Stimulated activated CD8-positive, alpha-beta memory T cell treated with anti-CD3 and anti-CD28 coated beads, Interleukin-7, amount 100 ng/mL, for 1 hour (primary cell): ENCODE results near the gene JAG1.
"Not testable (repeated sequence)": the region's sequence is repeated elsewhere in the genome, so short reads cannot be mapped to it uniquely, and the experiment has no call there.

ENCODE experiments used
- DNase-seq, 2 donors: peaks; one replicate each; pipeline ENCODE4 v3.0.0-alpha.2; 2020; ENCODE audit warnings: low read depth in 2 of 2

Gene JAG1

GRCh38 chr20:10610251-10610650 lies 63.5 kb downstream of the JAG1 start:
- DNase-seq, result no peak

- no peak for DNase-seq
These were observed 64.0 kb downstream of the JAG1 start for GRCh38 chr20:10609770-10610169.

- DNase-seq, result no peak
These were observed 64.5 kb downstream of the JAG1 start for GRCh38 chr20:10609276-10609675.

GRCh38 chr20:10605547-10606195 lies 68.1 kb downstream of the JAG1 start:
- DNase-seq, result no peak

- DNase-seq, result no peak
These were observed 68.8 kb downstream of the JAG1 start for GRCh38 chr20:10604865-10605440.

- DNase-seq, result no peak
These were observed 69.6 kb downstream of the JAG1 start for GRCh38 chr20:10603971-10604864.

- DNase-seq, result no peak
These were observed 70.4 kb downstream of the JAG1 start for GRCh38 chr20:10603378-10603777.

- DNase-seq, result no peak
These were observed 71.5 kb downstream of the JAG1 start for GRCh38 chr20:10602221-10602871.

- no peak for DNase-seq
These were observed 76.2 kb downstream of the JAG1 start for GRCh38 chr20:10597637-10598036.

GRCh38 chr20:10596710-10597121 lies 77.1 kb downstream of the JAG1 start:
- DNase-seq, result no peak

- DNase-seq, result no peak
These were observed 77.8 kb downstream of the JAG1 start for GRCh38 chr20:10595985-10596384.

- DNase-seq, result no peak
These were observed 78.5 kb downstream of the JAG1 start for GRCh38 chr20:10595266-10595665.

- DNase-seq, result no peak
These were observed 79.4 kb downstream of the JAG1 start for GRCh38 chr20:10594296-10594868.

GRCh38 chr20:10591946-10592521 lies 81.8 kb downstream of the JAG1 start:
- DNase-seq, result no peak

GRCh38 chr20:10590950-10591671 lies 82.7 kb downstream of the JAG1 start:
- no peak for DNase-seq

- DNase-seq, result not testable (repeated sequence)
These were observed 83.4 kb downstream of the JAG1 start for GRCh38 chr20:10590446-10590845.
